Smooth muscle cell (in vitro differentiated cells): ENCODE results near the gene PXDC1. TPM values are rescaled to one million over a fixed set of nuclear protein-coding genes. Genes with fewer than 3 reads are reported as not detected.

Experiments used
- DNase-seq: peaks from one replicate; lab custom pipeline; 2025; ENCODE audit not compliant: unreplicated experiment; lab: John Stamatoyannopoulos, UW
- H2AFZ ChIP-seq: fragments of 200-600 bp; sonication (generic); 2 replicates; pipeline ENCODE4 v1.6.0; 2016; ENCODE audit warnings: antibody characterized with exemption, low read depth, mild to moderate bottlenecking
- H3F3A ChIP-seq: fragments of 200-600 bp; sonication (generic); 2 replicates; pipeline ENCODE4 v1.6.0; 2017; ENCODE audit warnings: antibody characterized with exemption, low read depth
- H3K27ac ChIP-seq: fragments of 200-600 bp; sonication (generic); 2 replicates; pipeline ENCODE4 v1.5.1; 2016; ENCODE audit warnings: low read depth, mild to moderate bottlenecking
- H3K27me3 ChIP-seq: fragments of 200-600 bp; sonication (generic); 2 replicates; pipeline ENCODE4 v1.6.1; 2016; ENCODE audit warnings: low read depth, mild to moderate bottlenecking
- H3K36me3 ChIP-seq: fragments of 200-600 bp; sonication (generic); 2 replicates; pipeline ENCODE4 v1.5.1; 2016; ENCODE audit warnings: low read depth
- H3K4me1 ChIP-seq: fragments of 200-600 bp; sonication (generic); 2 replicates; pipeline ENCODE4 v1.5.1; 2016; ENCODE audit warnings: low read depth
- H3K4me2 ChIP-seq: fragments of 200-600 bp; sonication (generic); 2 replicates; pipeline ENCODE4 v1.6.0; 2016; ENCODE audit warnings: mild to moderate bottlenecking
- H3K4me3 ChIP-seq: fragments of 200-600 bp; sonication (generic); 2 replicates; pipeline ENCODE4 v1.5.1; 2016; ENCODE audit warnings: mild to moderate bottlenecking
- H3K79me2 ChIP-seq: fragments of 200-600 bp; sonication (generic); 2 replicates; pipeline ENCODE4 v1.6.0; 2016; ENCODE audit warnings: low read depth, mild to moderate bottlenecking
- H3K9ac ChIP-seq: fragments of 200-600 bp; sonication (generic); 2 replicates; pipeline ENCODE4 v1.6.0; 2016; ENCODE audit warnings: low read depth
- H3K9me3 ChIP-seq: fragments of 200-600 bp; sonication (generic); replicated peaks from 2 replicates; pipeline ENCODE4 v1.5.1; 2016; ENCODE audit warnings: low read depth
- H4K20me1 ChIP-seq: fragments of 200-600 bp; sonication (generic); 2 replicates; pipeline ENCODE4 v1.6.0; 2016; ENCODE audit warnings: low read depth
- WGBS: methylation state at CpG from one replicate; pipeline ENCODE4 v1.1.7; 2016; ENCODE audit warnings: low lambda C conversion rate; 5-methylcytosine and 5-hydroxymethylcytosine counted together
- polyA plus RNA-seq: library from polyadenylated mRNA; unstranded; fragments of >200 nt; fragmentation: Nextera tagmentation; extraction: Ambion mirVana; gene quantifications from 2 replicates; pipeline ENCODE4 v1.2.1, GENCODE V29; 2016
- total RNA-seq: library from RNA; depleted of rRNA; stranded (reverse); fragments of >200 nt; gene quantifications from 2 replicates; pipeline ENCODE4 v1.2.3, GENCODE V29; 2014
- TF ChIP-seq, protein P1 (sequence below): fragments of 200-600 bp; sonication (generic); IDR thresholded peaks from 2 replicates; pipeline ENCODE4 v1.5.1; 2017; ENCODE audit warnings: borderline replicate concordance, mild to moderate bottlenecking, antibody characterized with exemption; ENCODE audit not compliant: insufficient read depth, poor library complexity, severe bottlenecking

Gene PXDC1
- total and polyA plus RNA-seq, 2 experiments from 2014 or later: 49.1 to 78.6 TPM

DNA sequence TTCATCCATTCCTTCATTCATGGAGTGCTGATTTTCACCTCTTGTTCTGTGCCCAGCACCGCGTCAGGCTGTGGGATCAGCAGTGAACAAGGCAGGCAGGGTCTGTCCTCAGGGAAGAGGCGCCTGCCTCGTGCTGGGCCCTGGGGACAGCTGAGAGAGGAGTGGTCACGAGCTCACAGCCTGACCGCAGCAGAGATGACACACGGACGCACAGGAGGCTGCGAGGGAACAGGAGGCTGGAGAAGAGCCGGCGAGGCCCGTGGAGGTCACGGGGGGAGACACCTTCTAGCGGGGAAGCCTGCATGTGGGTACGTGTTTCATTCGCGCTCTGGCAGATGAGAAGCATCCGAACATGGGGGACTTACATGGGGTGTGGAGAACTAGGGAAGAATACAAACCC is 27.5 kb downstream of the PXDC1 start:
- WGBS: 91% methylated on average over 18 of the region's 18 CpGs

GRCh38 chr6:3723251-3723650 is 28.3 kb downstream of the PXDC1 start:
- H3K79me2 ChIP-seq: peaks cover 11% of the 10 kb centered on the region
- TF ChIP-seq, protein P1, sequence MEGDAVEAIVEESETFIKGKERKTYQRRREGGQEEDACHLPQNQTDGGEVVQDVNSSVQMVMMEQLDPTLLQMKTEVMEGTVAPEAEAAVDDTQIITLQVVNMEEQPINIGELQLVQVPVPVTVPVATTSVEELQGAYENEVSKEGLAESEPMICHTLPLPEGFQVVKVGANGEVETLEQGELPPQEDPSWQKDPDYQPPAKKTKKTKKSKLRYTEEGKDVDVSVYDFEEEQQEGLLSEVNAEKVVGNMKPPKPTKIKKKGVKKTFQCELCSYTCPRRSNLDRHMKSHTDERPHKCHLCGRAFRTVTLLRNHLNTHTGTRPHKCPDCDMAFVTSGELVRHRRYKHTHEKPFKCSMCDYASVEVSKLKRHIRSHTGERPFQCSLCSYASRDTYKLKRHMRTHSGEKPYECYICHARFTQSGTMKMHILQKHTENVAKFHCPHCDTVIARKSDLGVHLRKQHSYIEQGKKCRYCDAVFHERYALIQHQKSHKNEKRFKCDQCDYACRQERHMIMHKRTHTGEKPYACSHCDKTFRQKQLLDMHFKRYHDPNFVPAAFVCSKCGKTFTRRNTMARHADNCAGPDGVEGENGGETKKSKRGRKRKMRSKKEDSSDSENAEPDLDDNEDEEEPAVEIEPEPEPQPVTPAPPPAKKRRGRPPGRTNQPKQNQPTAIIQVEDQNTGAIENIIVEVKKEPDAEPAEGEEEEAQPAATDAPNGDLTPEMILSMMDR: no peak
- no peak overlapping the region for H3K27ac ChIP-seq
- no peak overlapping the region for H3K9ac ChIP-seq
- peaks cover 5% of the 10 kb centered on the region for H3K36me3 ChIP-seq
- H4K20me1 ChIP-seq: peaks cover 67% of the 10 kb centered on the region
- H2AFZ ChIP-seq: no peak overlapping the region
- H3K4me1 ChIP-seq: no peaks in the 10 kb centered on the region
- H3K9me3 ChIP-seq: no peaks in the 10 kb centered on the region
- WGBS: 96% methylated on average over 8 of the region's 8 CpGs
- no peak for DNase-seq
- H3K4me3 ChIP-seq: no peak overlapping the region
- no peaks in the 10 kb centered on the region for H3K27me3 ChIP-seq
- no peak overlapping the region for H3K4me2 ChIP-seq
- no peaks in the 10 kb centered on the region for H3F3A ChIP-seq

More for the DNA sequence above, 27.5 kb downstream of the PXDC1 start:
- Histone ChIP-seq H3K9me3 (no peaks in the 10 kb centered on the region), H3K36me3 (peaks cover 5% of the 10 kb centered on the region), H2AFZ (no peak overlapping the region), H3K27me3 (no peaks in the 10 kb centered on the region), H4K20me1 (peaks cover 74% of the 10 kb centered on the region), H3K4me2 (no peak overlapping the region), H3K79me2 (peaks cover 16% of the 10 kb centered on the region), H3K9ac (no peak overlapping the region), H3K4me1 (no peaks in the 10 kb centered on the region), H3F3A (no peaks in the 10 kb centered on the region), H3K4me3 (no peak overlapping the region), H3K27ac (no peak overlapping the region)
- TF ChIP-seq, protein P1: no peak
- no peak for DNase-seq

- H3K4me1 ChIP-seq: no peaks in the 10 kb centered on the region
- no peak for DNase-seq
- no peak overlapping the region for H3K27ac ChIP-seq
- H4K20me1 ChIP-seq: peaks cover 62% of the 10 kb centered on the region
- 88% methylated on average over 9 of the region's 9 CpGs for WGBS
- H2AFZ ChIP-seq: no peak overlapping the region
- H3K4me2 ChIP-seq: no peak overlapping the region
- TF ChIP-seq, protein P1: no peak
- no peaks in the 10 kb centered on the region for H3K9me3 ChIP-seq
- H3K9ac ChIP-seq: no peak overlapping the region
- H3K27me3 ChIP-seq: no peaks in the 10 kb centered on the region
- no peak overlapping the region for H3K4me3 ChIP-seq
- H3K36me3 ChIP-seq: peaks cover 5% of the 10 kb centered on the region
- no peaks in the 10 kb centered on the region for H3F3A ChIP-seq
- peaks cover 6% of the 10 kb centered on the region for H3K79me2 ChIP-seq
Observed at GRCh38 chr6:3722785-3723184, 28.7 kb downstream of the PXDC1 start.
